ENCODE measurements around the gene TIMM21.
A peak's percentile ranks its signal among the peaks of the same experiment; 100 is the strongest.

The TIMM21 gene

DNA sequence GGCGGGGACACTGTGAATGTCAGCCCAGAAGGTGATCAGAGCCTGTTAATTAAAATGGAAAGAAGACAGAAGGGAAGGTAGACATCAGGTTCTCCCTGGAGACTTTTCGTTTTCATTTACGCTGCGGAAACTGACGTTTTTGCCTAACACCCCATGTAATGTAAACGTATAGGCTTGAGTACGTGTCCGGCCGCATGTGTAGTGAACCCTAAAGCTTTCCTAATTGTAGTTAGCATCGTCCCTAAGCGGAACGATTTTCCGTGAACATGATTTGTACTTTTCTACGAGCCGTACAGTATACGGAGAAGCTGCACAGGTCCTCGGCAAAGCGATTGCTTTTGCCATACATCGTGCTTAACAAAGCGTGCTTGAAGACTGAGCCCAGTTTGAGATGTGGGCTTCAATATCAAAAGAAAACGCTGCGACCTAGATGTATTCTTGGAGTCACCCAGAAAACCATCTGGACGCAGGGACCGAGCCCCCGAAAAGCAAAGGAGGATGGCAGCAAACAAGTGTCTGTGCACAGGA lies 284 bp downstream of the TIMM21 start:
- no peak for DNase-seq (ENCODE audit: low spot score)

DNA sequence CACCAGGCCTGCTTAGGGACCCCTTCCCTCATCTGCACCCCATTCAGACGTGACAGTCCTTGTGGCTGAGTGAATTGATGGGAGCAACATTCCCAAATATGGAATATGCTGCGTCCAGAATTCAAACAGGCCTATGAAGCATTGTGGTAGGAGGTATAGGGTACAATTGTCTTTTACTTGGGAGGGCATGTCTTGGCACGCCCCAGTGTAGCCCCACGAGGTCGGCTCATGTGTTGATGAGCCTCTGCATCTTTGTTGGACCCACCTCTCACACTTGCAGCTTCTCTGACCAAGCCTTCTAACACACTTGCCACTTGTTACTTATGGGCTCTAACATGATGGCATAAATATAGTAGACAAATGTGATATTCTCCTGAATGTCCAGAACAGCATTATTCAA lies 1.6 kb downstream of the TIMM21 start:
- DNase-seq (ENCODE audit: low spot score): no peak

DNA sequence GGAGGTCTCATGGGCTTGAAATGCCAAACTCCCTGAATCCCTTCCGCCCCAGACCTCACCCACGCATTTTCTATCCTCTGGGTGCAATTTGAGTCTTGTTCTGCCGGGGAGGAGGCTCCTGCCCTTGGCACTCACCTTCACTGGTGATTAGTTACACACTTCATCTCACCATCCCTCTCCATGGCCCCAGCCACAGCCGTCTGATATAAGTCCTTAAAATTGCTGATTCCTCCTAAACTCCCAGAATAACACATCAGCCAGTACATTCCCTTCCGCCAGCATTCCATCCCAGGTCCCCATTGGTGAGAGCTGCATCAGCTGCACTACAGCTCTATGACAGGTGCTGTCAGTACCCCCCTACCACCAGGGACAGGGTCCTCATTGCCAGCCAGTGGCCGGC lies 3.9 kb downstream of the TIMM21 start:
- DNase-seq (ENCODE audit: low spot score): no peak

DNA sequence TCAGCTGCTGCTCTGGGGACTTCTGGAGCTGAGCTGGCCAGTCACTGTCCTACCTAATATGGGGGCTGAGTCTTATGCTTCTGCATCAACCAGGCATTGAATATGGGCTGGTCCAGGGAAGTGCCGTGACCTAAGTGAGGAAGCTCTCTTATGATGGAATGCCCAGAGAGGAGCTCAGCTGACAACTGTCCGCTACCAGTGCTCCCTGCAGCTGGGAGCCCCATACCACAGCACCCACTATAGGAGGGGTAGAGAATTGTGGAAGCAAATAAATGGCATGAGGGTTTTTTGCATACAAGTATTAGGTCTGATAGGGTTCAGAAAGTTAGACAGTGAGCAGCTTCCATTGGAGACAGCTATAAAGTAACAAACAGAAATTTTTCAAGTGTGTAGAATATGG lies 4.5 kb downstream of the TIMM21 start:
- DNase-seq (ENCODE audit: low spot score): peak; percentile 47

DNA sequence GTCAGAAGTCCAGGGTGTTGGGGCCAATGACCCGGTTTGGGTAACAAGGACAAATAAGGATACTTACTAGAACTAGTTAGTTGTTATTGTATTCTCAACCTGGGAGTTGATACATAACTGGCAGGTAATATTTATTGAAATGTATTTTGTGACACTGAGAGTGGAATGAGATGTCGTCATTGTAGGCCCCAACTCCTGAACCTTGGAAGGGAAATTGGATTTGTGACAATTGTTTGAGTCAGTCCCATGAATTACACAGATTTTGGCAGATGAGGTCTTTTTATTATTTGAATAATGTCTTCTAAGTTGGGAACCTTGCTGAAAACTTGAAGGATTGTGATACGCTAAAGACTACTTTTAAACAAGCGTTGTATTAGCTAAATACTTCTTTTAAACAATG lies 5.1 kb downstream of the TIMM21 start:
- no peak for DNase-seq (ENCODE audit: low spot score)

DNA sequence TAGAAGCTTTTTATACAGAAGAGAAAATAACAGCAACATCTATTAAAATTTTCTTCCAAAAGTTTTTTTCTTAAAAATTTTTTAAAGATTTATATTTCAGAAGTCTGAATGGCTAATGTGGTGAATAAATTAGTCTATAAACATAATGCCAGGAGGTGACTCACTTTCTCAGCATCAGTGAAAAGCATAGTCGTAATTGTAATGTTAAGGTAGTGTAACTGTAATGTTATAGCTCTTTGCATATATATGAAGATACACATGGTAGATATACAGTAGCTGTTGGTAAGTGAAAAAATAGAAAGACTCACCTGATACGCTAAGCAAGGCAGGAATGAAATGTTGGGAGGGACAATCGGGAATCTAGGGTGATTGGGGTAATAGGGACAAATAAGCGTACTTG lies 5.5 kb downstream of the TIMM21 start:
- DNase-seq (ENCODE audit: low spot score): no peak

DNA sequence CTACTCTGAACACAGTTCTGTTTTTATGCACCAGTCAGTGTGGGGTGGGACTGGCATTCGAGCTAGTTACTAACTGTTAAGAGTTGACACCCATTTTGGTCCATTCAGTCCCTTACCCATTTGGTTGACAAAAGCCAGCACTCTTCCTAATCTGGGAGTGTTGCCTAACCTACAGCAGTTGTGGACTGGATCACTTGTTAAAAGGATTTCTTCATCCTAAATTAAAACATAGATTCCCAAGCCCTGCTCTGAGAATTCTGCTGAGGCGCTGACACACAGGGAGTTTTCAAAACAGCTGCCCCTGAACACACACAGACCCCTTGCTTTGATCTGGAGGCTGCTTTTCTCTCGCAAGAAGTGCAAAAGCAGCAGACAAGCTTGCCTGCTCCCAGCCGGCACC lies 6.4 kb downstream of the TIMM21 start:
- no peak for DNase-seq (ENCODE audit: low spot score)

DNA sequence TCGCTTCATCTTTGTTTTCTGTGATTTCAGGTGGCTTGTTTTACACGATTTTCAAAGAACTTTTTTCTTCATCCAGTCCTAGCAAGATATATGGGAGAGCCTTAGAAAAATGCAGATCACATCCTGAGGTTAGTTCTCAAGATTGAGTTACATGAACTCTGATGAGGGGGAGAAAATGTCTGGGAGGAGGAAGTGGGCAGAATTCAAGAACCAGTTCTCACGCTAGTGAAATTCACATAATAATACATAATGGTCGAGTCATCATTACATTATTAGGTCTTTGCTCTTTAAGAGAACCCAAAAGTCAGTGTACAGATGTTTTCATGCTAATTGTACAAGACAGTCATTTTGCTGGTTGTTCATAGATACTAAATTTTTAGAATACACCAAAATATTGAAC lies 7.0 kb downstream of the TIMM21 start:
- no peak for DNase-seq (ENCODE audit: low spot score)

DNA sequence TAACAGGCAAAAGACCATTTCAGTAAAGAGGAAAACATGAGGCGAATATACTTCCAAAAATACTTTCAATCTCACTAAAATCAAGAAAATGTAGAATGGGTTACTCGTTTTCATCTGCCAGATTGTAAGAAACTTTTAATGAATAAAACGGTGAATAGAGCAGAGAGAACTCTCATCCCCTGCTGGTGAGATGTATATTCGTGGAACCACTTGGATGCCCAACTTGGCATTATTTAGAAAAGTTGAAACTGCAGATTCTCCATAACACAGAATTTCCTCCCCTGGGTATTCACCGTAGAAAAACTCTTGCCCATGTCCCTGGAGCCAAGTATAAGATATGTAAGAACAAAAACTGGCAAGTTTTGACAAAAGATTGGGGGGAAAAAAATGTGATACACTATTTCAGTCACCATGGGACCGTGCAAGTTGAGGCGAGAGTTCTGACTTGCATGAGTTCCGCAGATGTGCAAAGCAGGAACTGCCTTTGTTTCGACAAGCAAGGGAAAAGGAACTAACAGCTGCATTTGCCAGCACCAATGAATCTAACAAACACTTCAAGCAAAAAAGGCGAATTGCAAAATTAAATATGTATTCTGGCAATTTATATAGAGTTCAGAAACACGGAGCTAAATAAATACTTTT lies 14.8 kb downstream of the TIMM21 start:
- peak; percentile 78 for DNase-seq (ENCODE audit: low spot score)

DNA sequence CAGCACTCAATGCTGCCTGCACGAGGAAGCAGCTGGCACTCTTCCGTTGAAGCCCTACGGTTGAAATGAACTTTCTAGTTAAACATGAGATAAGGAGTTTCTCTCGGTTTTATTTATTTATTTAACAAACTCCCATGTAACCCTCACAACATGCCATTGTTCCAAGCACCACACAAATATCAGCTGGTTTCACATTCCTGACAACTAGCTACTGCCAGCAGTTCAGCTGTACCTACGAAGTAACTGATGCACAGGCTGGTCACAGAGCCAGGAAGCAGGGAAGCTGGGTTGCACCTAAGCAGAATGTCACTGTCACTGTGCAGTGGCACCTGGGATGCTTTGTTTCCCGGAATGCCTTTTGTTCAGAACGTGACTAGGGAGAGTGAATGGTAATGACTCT lies 18.1 kb downstream of the TIMM21 start:
- DNase-seq (ENCODE audit: low spot score): no peak

DNA sequence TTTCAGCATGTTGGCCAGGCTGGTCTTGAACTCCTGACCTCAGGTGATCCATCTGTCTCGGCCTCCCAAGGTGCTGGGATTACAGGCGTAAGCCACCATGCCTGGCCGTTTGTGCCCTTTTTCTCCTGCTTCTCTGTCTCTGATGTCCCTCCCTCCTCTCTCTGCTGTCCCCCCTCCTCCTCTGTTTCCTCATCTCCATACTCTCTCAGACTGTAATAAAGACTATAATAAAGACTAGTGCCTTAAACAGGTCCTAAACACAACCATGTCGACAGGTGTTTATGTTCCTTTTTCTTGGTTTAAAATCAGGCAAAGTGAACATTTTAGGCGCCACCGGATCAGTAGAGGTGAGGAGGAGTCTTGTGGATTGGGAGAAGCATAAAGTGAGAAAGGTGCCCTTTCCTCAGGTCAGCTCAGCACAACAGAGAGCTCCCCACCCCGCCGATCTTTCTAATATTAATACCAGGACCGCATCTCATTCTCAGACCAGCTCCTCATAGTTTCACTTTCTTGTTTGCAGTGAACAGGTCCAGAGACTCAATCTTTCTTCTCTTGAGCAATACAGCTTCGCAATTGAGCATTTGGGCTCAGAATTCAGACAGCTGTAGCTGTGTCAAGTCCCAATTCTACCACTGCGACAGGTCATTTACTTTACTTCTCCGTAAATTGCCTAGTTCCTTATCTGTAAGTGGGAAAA lies 23.7 kb downstream of the TIMM21 start:
- no peak for DNase-seq (ENCODE audit: low spot score)

DNA sequence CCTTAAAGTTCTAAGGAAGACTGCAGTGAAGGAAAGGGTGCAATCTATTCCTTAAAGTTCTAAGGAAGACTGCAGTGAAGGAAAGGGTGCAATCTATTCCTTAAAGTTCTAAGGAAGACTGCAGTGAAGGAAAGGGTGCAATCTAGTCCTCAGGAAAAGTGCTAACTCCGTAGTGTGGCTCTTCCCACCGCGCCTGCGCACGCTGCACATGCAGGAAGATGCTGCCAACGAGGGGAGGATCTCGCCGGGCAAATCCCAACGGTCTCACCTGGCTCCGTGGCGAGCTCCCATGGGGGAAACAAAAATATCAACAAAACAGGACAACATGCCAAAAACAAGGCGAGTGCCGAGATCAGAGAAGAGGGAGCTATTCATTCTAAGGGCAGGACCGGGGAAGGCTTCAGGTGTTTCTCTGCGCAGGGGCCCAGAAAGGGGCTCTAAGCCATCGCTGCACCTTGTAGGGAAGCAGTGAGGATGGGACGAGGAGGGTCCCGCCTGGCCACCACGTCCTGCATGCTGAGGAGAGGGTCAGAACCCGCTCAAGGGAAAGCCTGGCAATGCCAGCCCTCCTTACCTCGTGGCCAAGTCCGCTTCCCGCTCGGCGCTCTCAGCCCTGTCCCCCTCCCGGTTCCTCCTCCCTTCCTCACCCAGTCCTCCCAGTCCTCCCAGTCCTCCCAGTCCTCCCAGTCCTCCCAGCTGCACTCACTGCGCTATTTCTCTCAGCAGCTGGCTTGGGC lies 24.5 kb downstream of the TIMM21 start:
- no peak for DNase-seq (ENCODE audit: low spot score)

DNA sequence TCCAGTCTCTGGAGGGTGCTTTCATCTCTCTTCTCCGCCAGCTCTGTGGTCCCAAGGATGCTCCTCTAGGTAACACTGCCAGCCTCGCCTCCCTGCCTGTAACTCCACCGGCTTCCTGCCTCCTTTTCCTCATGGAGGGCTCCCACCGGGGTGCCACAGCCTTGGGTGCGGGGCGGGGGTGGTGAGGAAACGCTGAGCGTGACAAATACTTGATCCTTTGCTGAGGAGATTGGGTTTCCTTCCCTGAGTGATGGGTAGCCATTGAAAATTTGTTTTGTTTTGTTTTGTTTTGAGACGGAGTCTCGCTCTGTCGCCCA lies 25.1 kb downstream of the TIMM21 start:
- DNase-seq (ENCODE audit: low spot score): no peak

DNA sequence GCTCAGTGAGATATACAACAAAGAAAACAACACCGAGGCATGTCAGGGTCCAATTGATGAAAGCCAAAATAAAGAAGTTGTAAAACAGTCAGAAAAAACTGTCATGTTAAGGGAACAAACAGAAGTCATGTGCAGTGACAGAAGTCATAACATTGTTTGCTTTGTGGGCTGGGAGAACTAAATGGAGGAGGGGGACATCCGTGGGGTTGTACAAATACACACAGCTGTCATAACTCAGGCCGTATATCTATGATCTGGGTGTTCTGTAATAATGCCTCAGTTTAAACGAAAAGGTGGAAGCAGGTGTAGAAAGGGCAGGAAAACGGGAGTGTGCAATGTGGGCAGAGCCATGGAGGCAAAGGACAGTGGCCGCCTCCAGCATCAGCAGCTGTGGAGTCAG lies 27.3 kb downstream of the TIMM21 start:
- DNase-seq (ENCODE audit: low spot score): no peak

DNA sequence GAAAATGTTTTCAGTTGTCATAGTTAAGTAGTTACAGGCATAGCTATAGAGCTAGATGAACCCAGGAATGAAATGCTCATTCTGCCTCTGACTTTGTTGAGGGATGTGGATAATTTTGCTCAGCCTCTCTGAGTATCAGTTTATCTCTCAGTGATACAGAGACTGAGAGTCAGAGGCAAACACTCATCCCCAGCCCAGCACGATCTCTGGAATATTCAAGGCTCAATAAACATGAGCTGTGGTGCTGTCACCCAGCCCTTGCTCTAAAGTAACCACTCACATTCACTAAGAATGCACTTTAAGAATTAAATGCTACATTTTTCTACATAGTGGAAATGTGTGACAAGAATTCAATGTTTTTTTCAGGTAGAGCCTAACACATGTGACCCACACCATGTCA lies 30.6 kb downstream of the TIMM21 start:
- DNase-seq (ENCODE audit: low spot score): no peak

DNA sequence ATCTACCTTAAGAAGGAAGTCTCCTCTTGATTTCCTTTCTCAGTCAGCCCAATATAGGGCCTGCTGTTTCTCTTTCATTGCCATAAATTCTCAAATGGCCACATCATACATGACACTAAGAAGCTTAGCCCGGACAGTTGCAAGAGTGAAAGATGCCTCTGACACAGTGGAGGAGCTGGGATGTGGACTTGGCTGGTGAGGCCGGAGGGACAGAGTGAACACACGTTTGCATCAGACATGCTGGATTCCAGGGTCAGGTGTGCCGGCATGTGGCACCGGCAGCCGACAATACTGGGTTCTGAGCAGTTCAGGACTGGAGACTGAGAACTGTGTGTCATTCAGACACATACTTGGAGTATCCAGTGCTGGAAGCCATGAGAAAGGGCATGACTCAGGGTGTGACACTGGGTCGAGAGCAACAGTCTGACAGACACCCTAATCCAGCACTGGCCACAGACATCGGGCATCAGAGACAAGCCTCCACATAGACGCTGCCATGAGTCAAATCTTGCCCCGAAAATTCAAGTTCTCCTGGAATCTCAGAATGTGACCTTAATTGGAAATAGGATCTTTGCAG lies 31.4 kb downstream of the TIMM21 start:
- no peak for DNase-seq (ENCODE audit: low spot score)

DNA sequence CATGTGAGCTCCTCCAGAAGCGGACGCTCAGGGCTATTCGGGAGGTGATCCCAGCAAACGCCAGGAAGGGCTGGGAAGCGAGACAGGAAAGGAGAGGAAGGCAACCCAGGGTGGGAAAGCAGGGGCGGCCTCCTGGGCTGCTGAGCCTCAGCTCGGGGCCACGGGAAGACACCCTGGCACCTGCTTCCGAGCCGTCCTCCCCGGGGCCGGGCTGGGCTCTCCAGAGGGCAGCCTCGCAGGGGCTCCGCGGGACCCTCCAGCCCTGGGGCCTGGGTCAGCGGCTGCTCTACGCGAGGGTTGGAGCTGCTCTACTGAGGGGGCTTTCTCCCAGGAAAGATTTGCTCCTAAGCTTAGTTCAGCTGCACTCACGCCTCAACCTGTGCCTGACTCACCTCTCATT lies 34.0 kb downstream of the TIMM21 start:
- DNase-seq (ENCODE audit: low spot score): no peak

DNA sequence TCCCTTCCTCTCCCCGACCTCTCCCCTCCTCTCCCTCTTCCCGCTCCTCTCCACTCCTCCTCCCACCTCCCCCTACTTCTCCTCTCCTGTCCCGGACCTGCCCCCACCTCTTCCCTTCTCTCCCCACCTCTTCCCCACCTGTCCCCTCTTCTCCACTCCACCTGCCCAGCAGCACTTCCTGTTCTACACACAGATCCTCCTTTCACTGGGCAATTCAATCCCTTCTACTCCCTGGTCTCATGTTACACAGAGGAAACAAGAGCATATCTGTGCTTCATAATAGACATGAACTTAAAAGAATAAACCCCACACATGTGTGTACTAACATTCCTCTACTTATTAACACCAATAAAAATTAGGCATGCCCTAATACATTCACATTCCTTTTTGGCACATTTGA lies 34.8 kb downstream of the TIMM21 start:
- no peak for DNase-seq (ENCODE audit: low spot score)

DNA sequence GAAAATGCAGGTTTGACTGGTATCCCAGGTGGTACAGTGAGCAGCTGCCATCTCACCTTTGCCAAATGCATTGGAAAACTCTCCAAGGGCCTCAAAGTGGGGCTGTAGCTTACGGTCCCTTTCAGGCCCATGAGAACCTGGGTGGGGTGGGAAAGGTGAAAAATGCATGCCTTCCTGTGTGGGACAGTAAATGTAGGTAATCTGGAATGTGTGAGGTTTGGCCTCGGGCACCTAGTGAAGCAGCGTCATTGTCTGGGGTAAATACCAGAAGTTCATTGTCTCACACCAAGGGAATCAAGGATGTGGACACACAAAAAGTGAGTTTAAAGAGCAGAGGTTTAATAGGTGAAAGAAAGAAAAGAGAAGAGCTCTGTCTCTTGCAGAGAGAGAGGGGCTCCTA lies 36.6 kb downstream of the TIMM21 start:
- no peak for DNase-seq (ENCODE audit: low spot score)

DNA sequence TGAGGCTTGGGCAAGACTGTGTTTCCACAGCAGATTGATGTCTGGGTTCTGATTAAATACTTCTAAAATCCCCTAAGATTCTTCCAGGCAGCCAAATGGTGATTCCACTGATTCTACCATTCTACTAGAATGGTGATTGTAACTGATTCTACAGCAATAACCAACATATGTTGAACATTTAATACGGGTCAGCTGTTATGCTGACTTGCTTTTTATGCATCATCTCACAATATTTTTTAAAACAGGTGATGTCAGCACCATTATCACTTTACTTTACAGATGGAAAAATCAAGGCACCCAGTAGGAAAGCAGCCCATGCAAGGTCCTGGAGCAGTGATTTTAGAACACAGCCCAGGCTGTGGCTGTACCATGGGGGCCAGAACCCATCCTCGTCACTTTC lies 37.5 kb downstream of the TIMM21 start:
- no peak for DNase-seq (ENCODE audit: low spot score)

DNA sequence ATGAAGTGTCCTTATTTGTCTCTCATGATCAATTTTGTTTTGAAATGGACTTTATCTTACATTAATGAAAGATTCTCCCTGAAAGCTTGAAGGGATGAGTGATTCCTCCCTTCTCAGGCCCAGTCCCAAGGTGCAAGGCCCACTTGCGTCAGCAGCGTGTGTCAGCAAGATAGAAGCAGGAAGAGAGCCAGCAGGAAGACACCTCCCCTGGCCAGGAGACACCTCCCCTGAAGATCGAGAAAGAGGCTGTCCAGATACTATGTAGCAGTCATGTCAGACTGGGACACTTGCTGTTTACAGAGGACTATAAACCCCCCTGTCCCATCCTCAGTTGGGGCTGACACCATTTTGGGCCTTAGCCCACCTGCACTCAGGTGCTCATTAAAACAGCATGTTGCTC lies 38.3 kb downstream of the TIMM21 start:
- no peak for DNase-seq (ENCODE audit: low spot score)

DNA sequence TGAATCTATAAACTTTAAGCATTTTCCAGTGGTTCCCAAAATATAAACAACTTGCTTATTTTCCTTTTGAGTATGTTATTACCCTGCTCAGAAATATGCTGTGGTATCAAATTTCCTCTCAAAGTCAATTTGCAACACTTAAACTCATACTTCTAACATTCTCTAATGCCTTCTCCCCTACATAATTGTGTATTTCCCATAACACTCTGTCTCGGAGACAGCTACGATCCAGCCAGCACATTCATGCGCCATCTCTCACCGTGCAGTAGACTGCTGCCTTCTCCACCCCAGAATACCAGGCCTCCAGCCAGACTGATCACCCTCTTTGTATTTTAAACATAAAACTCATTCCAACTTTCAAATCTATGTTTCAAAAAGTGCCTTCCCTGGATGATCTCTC lies 41.8 kb downstream of the TIMM21 start:
- no peak for DNase-seq (ENCODE audit: low spot score)

DNA sequence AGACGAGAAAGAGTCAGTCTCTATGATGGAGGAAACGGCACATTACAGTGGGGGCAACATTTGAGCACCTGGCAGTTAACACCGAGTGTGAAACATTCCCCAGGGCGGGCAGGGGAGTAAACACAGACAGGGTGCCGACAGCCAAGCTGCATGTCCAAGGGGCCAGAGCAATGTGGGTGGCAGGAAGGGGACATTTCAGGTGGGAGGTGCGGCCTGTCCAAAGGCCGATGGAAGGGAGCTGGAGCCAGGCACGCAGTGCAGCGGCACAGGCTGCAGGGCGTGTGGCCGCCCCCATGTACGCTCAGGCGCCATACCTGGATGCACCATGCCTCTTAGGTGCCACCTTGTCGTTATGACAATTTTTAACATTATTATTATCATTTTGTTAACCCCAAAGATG lies 43.3 kb downstream of the TIMM21 start:
- DNase-seq (ENCODE audit: low spot score): no peak

All from NAMALWA (cell line).